ENCODE measurements around the gene AARS2. TPM values are rescaled to one million over a fixed set of nuclear protein-coding genes. Genes with fewer than 3 reads are reported as not detected.

The AARS2 gene
- total RNA-seq, 4 donors from 2014 or later: 13.9 to 17.7 (median 16.4) TPM

DNA sequence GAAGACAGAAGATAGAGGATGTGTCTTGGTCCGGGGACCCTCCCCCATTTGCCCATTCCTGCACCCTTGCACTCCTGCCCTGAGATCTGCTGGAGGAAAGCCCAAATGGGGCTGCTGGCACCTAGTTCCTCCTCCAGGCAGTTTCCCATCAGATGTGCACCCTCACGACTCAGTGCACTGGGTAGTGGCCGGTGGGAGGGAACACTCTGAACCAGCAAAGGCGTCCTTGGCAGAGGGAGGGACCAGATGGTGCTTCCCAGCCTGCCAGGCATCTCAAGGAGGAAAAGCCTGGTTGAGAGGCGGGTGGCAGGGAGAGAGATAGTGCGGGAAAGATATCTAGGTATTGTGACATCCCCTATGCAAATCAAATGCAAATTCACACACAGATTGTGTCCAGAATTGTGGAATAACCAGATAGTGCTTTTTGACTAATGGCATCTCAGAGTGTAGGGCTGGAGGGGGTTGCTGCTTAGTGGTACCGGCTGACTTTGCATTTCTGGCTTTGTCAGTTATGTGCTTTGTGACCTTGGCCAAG lies 23.4 kb downstream of the AARS2 start:
- H3K27me3 ChIP-seq: peaks cover 62% of the 10 kb centered on the region
- no peak for TF ChIP-seq POLR2AphosphoS5 (IDR thresholded peaks at IDR 0.05)
- TF ChIP-seq, protein P1, sequence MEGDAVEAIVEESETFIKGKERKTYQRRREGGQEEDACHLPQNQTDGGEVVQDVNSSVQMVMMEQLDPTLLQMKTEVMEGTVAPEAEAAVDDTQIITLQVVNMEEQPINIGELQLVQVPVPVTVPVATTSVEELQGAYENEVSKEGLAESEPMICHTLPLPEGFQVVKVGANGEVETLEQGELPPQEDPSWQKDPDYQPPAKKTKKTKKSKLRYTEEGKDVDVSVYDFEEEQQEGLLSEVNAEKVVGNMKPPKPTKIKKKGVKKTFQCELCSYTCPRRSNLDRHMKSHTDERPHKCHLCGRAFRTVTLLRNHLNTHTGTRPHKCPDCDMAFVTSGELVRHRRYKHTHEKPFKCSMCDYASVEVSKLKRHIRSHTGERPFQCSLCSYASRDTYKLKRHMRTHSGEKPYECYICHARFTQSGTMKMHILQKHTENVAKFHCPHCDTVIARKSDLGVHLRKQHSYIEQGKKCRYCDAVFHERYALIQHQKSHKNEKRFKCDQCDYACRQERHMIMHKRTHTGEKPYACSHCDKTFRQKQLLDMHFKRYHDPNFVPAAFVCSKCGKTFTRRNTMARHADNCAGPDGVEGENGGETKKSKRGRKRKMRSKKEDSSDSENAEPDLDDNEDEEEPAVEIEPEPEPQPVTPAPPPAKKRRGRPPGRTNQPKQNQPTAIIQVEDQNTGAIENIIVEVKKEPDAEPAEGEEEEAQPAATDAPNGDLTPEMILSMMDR (IDR thresholded peaks at IDR 0.05): no peak
- TF ChIP-seq EP300 (IDR thresholded peaks at IDR 0.05): no peak
- no peak for TF ChIP-seq POLR2A (IDR thresholded peaks at IDR 0.05)
- 36% methylated on average over 6 of the region's 7 CpGs for WGBS

DNA sequence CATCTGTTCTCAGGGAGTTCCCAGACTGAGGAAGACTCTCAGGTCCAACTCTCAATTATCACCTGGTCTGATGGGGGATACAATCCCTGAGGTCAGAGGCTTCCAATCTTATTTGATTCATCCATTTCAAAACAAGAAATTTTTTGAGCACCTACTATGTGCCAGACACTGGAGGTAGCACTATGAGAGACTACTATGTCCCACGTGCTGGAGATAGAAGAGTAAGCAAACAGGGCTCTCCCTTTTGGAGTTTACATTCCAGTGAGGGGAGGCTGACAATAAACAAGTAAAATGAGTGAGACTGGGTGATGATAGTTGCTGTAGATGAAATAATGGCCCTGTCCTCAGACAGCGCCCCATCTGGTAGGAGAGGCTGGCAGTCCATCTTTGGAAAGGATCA lies 26.4 kb downstream of the AARS2 start:
- Histone ChIP-seq H3K27ac (no peak overlapping the region), H3K36me3 (no peaks in the 10 kb centered on the region), H3K27me3 (peaks cover 37% of the 10 kb centered on the region), H3K4me1 (peaks cover 3% of the 10 kb centered on the region), H3K9me3 (no peaks in the 10 kb centered on the region), H3K4me3 (no peak overlapping the region)
- no peak for TF ChIP-seq POLR2AphosphoS5 (IDR thresholded peaks at IDR 0.05)
- no peak for TF ChIP-seq EP300 (IDR thresholded peaks at IDR 0.05)
- TF ChIP-seq, protein P1 (IDR thresholded peaks at IDR 0.05): no peak
- no peak for TF ChIP-seq POLR2A (IDR thresholded peaks at IDR 0.05)
- WGBS: 42% methylated on average over 2 of the region's 2 CpGs
- DNase-seq (ENCODE audit: low spot score in 2 of 2): no peak

More for the DNA sequence above, 23.4 kb downstream of the AARS2 start:
- no peaks in the 10 kb centered on the region for H3K36me3 ChIP-seq
- H3K4me3 ChIP-seq: no peak overlapping the region
- peaks cover 3% of the 10 kb centered on the region for H3K4me1 ChIP-seq
- no peak overlapping the region for H3K27ac ChIP-seq
- no peak for DNase-seq (ENCODE audit: low spot score in 2 of 2)
- H3K9me3 ChIP-seq: no peaks in the 10 kb centered on the region

DNA sequence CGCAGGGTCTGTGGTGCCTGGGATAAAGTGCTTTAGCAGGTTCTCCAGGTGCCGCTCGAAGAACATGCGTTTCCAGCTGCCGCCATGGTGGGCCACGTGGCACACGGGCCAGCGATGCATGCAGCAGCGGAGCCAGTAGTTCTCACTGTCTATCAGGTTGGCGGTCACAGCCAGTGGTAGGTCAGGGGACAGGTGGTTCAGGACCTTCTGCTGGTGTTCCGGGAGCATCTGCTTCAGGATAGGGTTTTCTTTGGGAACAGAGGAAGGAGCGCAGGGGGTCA lies 26.9 kb downstream of the AARS2 start:
- H3K27ac ChIP-seq: no peak overlapping the region
- peaks cover 3% of the 10 kb centered on the region for H3K4me1 ChIP-seq
- 89% methylated on average over 12 of the region's 12 CpGs for WGBS
- no peak for DNase-seq (ENCODE audit: low spot score in 2 of 2)
- H3K36me3 ChIP-seq: no peaks in the 10 kb centered on the region
- no peak overlapping the region for H3K4me3 ChIP-seq
- no peaks in the 10 kb centered on the region for H3K9me3 ChIP-seq
- TF ChIP-seq POLR2A (IDR thresholded peaks at IDR 0.05): no peak
- TF ChIP-seq, protein P1 (IDR thresholded peaks at IDR 0.05): no peak
- no peak for TF ChIP-seq EP300 (IDR thresholded peaks at IDR 0.05)
- no peak for TF ChIP-seq POLR2AphosphoS5 (IDR thresholded peaks at IDR 0.05)
- peaks cover 31% of the 10 kb centered on the region for H3K27me3 ChIP-seq

DNA sequence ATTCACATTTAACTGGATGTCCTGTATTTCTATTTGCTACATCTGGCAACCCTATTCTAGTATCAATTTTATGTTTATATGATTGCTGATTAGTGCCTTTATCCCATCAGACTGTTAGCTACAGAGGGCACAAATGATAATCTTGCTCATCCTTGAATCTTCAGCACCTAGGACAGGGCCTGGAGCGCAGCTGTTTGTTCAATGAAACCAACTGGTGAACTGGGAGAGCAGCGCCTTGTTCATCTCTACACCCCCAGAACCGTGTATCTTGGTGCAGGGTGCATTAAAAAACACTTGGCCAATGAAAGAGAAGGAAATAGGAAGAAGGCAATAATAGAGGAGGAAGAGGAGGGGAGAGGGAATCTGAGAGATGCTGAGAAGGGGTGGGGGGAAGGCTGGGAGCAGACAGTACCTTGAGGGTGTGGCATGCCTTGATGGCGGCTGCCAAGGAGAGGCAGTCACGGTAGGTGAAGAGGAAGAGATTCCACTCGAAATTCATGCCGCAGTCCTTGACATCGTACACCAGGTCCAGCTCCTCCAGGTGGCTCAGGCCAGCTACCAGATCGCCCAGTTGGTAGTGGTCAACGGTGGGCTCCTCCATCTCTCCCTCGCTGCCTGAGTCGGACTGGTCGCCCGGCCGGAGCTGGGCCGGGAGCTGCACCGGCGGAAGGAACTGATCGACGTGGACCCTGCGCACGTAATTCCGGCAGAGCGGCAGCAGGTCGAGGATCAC lies 27.4 kb downstream of the AARS2 start:
- Histone ChIP-seq H3K9me3 (no peaks in the 10 kb centered on the region), H3K27me3 (peaks cover 26% of the 10 kb centered on the region), H3K4me1 (peaks cover 3% of the 10 kb centered on the region), H3K4me3 (no peak overlapping the region), H3K27ac (no peak overlapping the region), H3K36me3 (no peaks in the 10 kb centered on the region)
- no peak for DNase-seq (ENCODE audit: low spot score in 2 of 2)
- 78% methylated on average over 24 of the region's 25 CpGs for WGBS
- TF ChIP-seq, protein P1 (IDR thresholded peaks at IDR 0.05): no peak
- TF ChIP-seq EP300 (IDR thresholded peaks at IDR 0.05) (no peak), POLR2A (IDR thresholded peaks at IDR 0.05) (no peak), POLR2AphosphoS5 (IDR thresholded peaks at IDR 0.05) (no peak)

DNA sequence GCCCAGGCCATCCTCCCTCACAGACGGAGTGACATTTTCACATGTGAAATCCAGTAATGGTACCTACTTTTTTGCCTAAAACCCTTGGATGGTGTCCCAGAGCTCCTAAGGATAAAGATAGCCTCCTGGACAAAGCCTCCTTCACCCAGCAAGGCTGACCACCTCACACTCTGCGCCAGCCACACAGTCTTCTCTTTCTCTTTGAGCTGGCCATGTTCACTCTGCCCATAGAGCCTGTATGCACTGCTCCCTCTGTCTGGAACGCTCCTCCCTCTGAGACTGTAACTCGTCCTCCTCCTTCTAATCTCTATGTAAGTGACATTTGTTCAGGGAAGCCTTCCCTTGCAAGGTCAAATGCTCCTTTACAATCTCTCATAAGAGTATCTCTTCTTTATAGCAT lies 28.3 kb downstream of the AARS2 start:
- Histone ChIP-seq H3K27ac (no peak overlapping the region), H3K4me1 (peaks cover 3% of the 10 kb centered on the region), H3K9me3 (no peaks in the 10 kb centered on the region), H3K36me3 (no peaks in the 10 kb centered on the region), H3K4me3 (no peak overlapping the region), H3K27me3 (peaks cover 18% of the 10 kb centered on the region)
- TF ChIP-seq EP300 (IDR thresholded peaks at IDR 0.05) (no peak), POLR2A (IDR thresholded peaks at IDR 0.05) (no peak), POLR2AphosphoS5 (IDR thresholded peaks at IDR 0.05) (no peak)
- TF ChIP-seq, protein P1 (IDR thresholded peaks at IDR 0.05): no peak
- WGBS: 55% methylated on average over 4 of the region's 4 CpGs
- no peak for DNase-seq (ENCODE audit: low spot score in 2 of 2)
